Sciatic nerve (tissue), 2 donors: ENCODE results near the gene ACAD8. TPM values are rescaled to one million over a fixed set of nuclear protein-coding genes. Genes with fewer than 3 reads are reported as not detected.
A peak's percentile ranks its signal among the peaks of the same experiment; 100 is the strongest.
"Not testable (repeated sequence)": the region's sequence is repeated elsewhere in the genome, so short reads cannot be mapped to it uniquely, and the experiment has no call there.

Experiments
- ATAC-seq: fragments of 200-7000 bp; cut with Tn5 transposase; one replicate; pipeline ENCODE4 v1.9.1; 2020; ENCODE audit warnings: mild to moderate bottlenecking, moderate library complexity
- DNase-seq: peaks from one replicate; pipeline ENCODE4 v3.0.0-alpha.2; 2020; ENCODE audit warnings: low spot score
- intact Hi-C: fragments of 100-400 bp; cut with DNase I; formaldehyde crosslinking; loops from one replicate; pipeline ENCODE4 v1.14.2; 2022
- total RNA-seq: library from RNA; stranded (reverse); fragmentation: NEBNext Ultra II Directional; extraction: Animal tissue kit (Norgen Biotek cat#: 25700); gene quantifications from one replicate; pipeline ENCODE4 v1.2.1, GENCODE V29; 2021
- donor health status: DM: no; HTN: no; CAD: no.
- donor health status: DM: no; HTN: no; CAD: no.

ACAD8 gene
- total RNA-seq, 1 donor from 2014 or later, result 24.2 TPM

GRCh38 chr11:134236834-134237556, 16.4 kb upstream of the ACAD8 start:
- intact Hi-C loops, result no loop called here
- DNase-seq (no peak), ATAC-seq (no peak)

GRCh38 chr11:134237557-134237922, 15.8 kb upstream of the ACAD8 start:
- intact Hi-C loops, result no loop called here
- ATAC-seq (no peak), DNase-seq (no peak)

GRCh38 chr11:134238956-134239355, 14.4 kb upstream of the ACAD8 start:
- DNase-seq, result no peak
- intact Hi-C loops, result no loop called here
- ATAC-seq, result no peak

GRCh38 chr11:134240592-134240991, 12.8 kb upstream of the ACAD8 start:
- ATAC-seq (no peak), DNase-seq (no peak)
- intact Hi-C loops, result no loop called here

GRCh38 chr11:134242376-134242775, 11.0 kb upstream of the ACAD8 start:
- intact Hi-C loops, result no loop called here
- DNase-seq (no peak), ATAC-seq (no peak)

GRCh38 chr11:134243913-134244312, 9.5 kb upstream of the ACAD8 start:
- ATAC-seq (no peak), DNase-seq (no peak)
- intact Hi-C loops, result no loop called here

GRCh38 chr11:134244593-134244992, 8.8 kb upstream of the ACAD8 start:
- ATAC-seq (no peak), DNase-seq (no peak)
- intact Hi-C loops, result no loop called here

GRCh38 chr11:134245434-134245833, 7.9 kb upstream of the ACAD8 start:
- intact Hi-C loops, result no loop called here
- ATAC-seq, result no peak

GRCh38 chr11:134246100-134246499, 7.3 kb upstream of the ACAD8 start:
- intact Hi-C loops, result no loop called here
- DNase-seq (no peak), ATAC-seq (no peak)

More at GRCh38 chr11:134245434-134245833, 7.9 kb upstream of the ACAD8 start:
- DNase-seq, result no peak

GRCh38 chr11:134246678-134247077, 6.7 kb upstream of the ACAD8 start:
- intact Hi-C loops, result no loop called here
- DNase-seq (no peak), ATAC-seq (no peak)

- ATAC-seq, result no peak
- intact Hi-C loops, result no loop called here
- no peak for DNase-seq
Measured at GRCh38 chr11:134248910-134249480, 4.4 kb upstream of the ACAD8 start.

- intact Hi-C loops, result no loop called here
- DNase-seq (no peak), ATAC-seq (no peak)
Measured at GRCh38 chr11:134250246-134250645, 3.1 kb upstream of the ACAD8 start.

- intact Hi-C loops, result no loop called here
- ATAC-seq (no peak), DNase-seq (no peak)
Measured at GRCh38 chr11:134250675-134251074, 2.7 kb upstream of the ACAD8 start.

GRCh38 chr11:134252346-134253187, 801 bp upstream of the ACAD8 start:
- DNase-seq (no peak), ATAC-seq (peak; percentile 42)
- intact Hi-C loops, result no loop called here

GRCh38 chr11:134254433-134255183, 1.2 kb downstream of the ACAD8 start:
- intact Hi-C loops, result no loop called here
- ATAC-seq (no peak), DNase-seq (no peak)

GRCh38 chr11:134255184-134255561, 1.8 kb downstream of the ACAD8 start:
- DNase-seq, intact Hi-C loops, ATAC-seq: not testable (repeated sequence)

- intact Hi-C loops, result no loop called here
- DNase-seq, result no peak
- no peak for ATAC-seq
Measured at GRCh38 chr11:134257101-134257500, 3.7 kb downstream of the ACAD8 start.

- DNase-seq, result no peak
- intact Hi-C loops, result no loop called here
Measured at GRCh38 chr11:134258577-134258976, 5.2 kb downstream of the ACAD8 start.

GRCh38 chr11:134260503-134260902, 7.1 kb downstream of the ACAD8 start:
- intact Hi-C loops, result no loop called here
- no peak for DNase-seq
- no peak for ATAC-seq

More at GRCh38 chr11:134258577-134258976, 5.2 kb downstream of the ACAD8 start:
- ATAC-seq, result no peak
